ENCODE results near the gene TSC2. TPM values are rescaled to one million over a fixed set of nuclear protein-coding genes. Genes with fewer than 3 reads are reported as not detected.

Gene TSC2
- total and polyA plus RNA-seq, 2 of the 13 experiments (the other 11 are each of a cell fraction or from before 2014, with no cell fraction given), result 19.6 to 40.4 TPM

GRCh38 chr16:2027024-2028010, 20.5 kb upstream of the TSC2 start (continued):
- TF ChIP-seq ZBTB40 (IDR thresholded peaks at IDR 0.05) (no peak), ZBTB40 (CRISPR knock-in tag; IDR thresholded peaks at IDR 0.05) (0 out of 2 replicates have a peak, but pooled peaks have one; percentile 36), SAP130 (CRISPR knock-in tag; IDR thresholded peaks at IDR 0.05; ENCODE audit: low read depth) (peak; percentile 87), ZMAT3 (CRISPR knock-in tag; conservative IDR thresholded peaks at IDR 0.05) (0 out of 2 replicates have a peak, but pooled peaks have one; percentile 6), ZEB1 (IDR thresholded peaks at IDR 0.05; ENCODE audit: insufficient replicate concordance, low read depth) (peak; percentile 23), TEAD3 (CRISPR knock-in tag; optimal IDR thresholded peaks at IDR 0.05; ENCODE audit: borderline replicate concordance) (peak; percentile 49), UBTF (CRISPR knock-in tag; IDR thresholded peaks at IDR 0.05) (0 out of 2 replicates have a peak, but pooled peaks have one; percentile 36), CTCF (CRISPR knock-in tag; IDR thresholded peaks at IDR 0.05) (peak; percentile 66), ZNF788 (CRISPR knock-in tag; IDR thresholded peaks at IDR 0.05; ENCODE audit: borderline replicate concordance) (peak; percentile 54; the same call in 1 of the 2 replicates), ARID5B (CRISPR knock-in tag; IDR thresholded peaks at IDR 0.05) (no peak)
